NOMO-1 treated with DMSO at 0.1 percent for 48 hours (cell line): Measurements from ENCODE around the gene MYO15B.
A peak's percentile ranks its signal among the peaks of the same experiment; 100 is the strongest.

ENCODE experiments used
- DNase-seq: peaks from one replicate; lab custom pipeline; 2025; ENCODE audit not compliant: unreplicated experiment; lab: John Stamatoyannopoulos, UW

The MYO15B gene

DNA sequence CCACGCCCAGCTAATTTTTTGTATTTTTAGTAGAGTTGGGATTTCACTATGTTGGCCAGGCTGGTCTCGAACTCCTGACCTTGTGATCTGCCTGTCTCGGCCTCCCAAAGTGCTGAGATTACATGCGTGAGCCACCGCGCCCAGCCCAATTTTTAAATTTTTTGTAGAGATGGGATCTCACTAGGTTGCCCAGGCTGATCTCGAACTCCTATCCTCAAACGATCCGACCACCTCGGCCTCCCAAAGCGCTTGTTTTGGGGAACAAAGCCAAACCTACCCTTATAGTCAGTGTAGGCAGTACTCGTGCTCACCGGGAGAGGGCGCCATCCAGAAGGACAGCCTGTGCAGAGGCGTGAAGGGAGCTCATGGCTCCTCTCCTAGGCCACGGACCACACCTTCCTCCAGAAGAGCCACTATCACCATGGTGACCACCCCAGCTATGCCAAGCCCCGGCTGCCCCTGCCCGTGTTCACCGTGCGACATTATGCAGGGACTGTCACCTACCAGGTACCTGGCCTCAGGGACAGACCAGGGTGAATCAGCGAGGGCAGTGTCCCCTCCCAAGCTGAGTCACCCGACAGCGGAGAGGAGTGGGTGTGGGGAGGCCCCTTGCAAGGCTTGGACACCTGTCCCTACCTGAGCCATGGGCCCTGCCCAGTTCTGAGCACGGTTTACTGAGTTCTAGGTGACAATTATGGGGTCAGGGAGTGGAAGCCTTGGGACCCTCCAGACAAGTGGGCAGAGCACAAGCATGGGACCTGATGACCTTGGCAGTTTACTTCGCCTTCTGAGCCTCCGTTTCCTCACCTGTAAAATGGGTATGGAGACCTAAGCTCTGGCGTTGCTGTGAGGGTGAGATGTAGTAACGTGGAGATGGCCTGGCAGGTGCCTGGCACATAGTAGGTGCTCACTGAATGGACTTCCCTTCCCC is 13.7 kb downstream of the MYO15B start:
- peak; percentile 51 for DNase-seq

DNA sequence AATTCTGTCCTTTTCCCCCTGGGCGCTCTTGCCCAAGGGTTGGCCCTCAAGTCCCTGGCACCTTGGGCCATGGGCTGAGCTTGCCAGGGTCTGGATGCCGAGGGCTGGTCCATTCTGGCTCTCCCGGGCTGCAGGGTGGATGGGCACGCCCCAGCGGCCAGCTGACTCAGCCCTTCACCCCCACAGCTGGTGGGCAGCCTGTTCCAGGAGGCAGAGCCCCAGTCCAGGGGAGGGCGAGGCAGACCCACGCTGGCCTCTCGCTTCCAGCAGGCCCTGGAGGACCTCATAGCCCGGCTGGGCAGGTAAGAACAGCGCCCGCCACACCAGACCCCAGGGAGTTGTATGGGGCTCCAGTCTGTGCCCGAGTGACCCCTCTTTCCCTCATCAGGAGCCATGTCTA is 15.0 kb downstream of the MYO15B start:
- no peak for DNase-seq

GRCh38 chr17:75603123-75603522 is 15.5 kb downstream of the MYO15B start:
- DNase-seq = no peak

GRCh38 chr17:75604034-75604695 is 16.6 kb downstream of the MYO15B start:
- no peak for DNase-seq

GRCh38 chr17:75605790-75606189 is 18.2 kb downstream of the MYO15B start:
- no peak for DNase-seq

DNA sequence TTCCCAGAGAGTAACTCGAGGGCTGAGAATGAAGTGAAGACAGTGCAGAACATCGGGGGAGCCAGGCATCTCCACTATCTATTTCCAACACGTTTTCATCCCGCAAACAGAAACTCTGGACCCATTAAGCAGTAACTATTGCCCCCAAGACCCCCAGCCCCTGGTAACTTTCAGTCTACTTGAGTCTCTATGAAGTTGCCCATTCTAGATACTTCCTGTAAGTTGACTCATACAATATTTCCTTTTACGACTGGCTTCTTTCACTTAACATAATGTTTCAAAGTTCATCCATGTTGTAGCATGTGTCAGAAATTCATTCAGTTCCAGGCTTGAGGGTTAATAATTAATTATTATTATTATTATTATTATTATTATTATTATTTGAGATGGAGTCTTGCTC is 19.5 kb downstream of the MYO15B start:
- DNase-seq = no peak

GRCh38 chr17:75610103-75610984 is 22.7 kb downstream of the MYO15B start:
- DNase-seq = no peak

DNA sequence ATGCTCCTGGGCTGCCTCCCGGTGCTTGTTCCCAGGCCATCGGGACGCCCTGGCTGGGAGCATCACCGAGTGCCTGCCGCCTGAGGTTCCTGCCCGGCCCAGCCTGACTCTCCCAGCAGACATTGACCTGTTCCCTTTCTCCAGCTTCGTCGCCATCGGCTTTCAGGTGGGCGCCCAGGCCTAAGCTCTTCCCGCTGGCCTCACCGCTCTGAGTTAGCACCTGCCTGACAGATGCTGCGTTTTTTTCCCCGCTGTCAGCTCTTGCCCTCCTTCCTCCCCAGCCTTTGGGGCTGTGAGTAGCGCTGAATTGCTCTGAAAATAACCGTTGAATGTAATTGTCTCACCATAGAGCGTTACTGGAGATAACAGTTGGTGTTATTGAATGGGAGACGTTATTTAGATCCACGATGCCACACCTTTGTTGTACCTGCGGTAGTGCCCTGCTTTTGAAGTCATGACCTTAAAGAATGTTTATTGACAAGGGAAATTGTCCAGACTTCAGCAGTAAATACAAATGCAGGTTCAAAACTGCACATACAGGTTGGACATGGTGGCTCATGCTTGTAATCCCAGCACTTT is 24.3 kb downstream of the MYO15B start:
- DNase-seq = no peak

DNA sequence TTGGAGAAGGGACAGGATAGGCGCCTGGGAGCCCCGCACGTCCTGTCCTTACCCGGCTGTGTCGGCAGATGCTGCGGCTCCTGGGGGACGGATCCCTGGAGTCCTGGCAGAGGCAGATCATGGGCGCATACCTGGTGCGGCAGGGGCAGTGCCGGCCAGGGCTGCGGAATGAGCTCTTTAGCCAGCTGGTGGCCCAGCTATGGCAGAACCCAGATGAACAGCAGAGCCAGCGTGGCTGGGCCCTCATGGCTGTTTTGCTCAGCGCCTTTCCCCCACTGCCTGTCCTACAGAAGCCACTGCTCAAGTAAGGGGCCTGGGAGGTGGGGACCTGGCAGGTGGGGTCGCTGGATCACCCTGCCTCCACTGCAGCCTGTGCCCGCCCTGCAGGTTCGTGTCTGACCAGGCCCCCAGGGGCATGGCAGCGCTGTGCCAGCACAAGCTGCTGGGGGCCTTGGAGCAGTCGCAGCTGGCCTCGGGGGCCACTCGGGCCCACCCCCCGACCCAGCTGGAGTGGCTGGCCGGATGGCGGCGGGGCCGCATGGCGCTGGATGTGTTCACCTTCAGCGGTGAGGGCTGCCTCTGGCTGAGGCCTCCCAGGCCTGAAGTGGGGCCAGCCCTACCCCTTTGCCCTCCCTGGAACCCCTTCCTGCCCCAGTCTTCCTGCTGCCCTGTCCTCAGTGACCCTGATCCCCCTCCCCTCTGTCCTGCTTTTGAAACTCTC is 25.5 kb downstream of the MYO15B start:
- no peak for DNase-seq

- no peak for DNase-seq
These were observed 26.4 kb downstream of the MYO15B start for GRCh38 chr17:75614006-75614405.

DNA sequence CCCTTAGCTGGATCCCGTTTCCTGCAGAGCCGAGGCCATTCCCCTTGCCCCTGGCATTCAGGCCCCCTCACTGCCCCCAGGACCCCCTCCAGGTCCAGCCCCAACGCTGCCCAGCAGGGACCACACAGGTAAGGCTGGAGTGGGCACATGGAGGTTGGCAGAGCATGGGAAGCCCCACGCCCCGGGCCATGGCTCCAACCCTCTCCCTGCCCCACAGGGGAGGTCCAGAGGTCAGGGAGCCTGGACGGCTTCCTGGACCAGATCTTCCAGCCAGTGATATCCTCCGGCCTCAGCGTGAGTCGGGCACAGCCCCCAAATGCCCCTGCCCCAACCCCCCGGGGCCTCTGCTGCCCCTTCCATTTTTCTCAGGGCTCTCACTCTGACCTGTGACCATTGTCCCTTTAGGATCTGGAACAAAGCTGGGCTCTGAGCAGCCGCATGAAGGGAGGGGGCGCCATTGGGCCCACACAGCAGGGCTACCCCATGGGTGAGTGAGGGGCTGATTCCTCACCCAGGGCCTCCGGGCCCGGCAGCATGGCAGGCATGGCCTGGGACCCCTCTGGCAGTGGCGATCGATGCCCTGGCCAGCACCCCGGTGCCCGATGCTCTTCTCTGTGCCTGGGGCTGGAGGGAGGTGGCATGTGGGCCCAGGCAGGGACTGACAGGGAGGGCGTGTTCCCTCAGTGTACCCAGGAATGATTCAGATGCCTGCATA is 27.1 kb downstream of the MYO15B start:
- DNase-seq = no peak

- DNase-seq = no peak
These were observed 27.7 kb downstream of the MYO15B start for GRCh38 chr17:75615301-75615700.

DNA sequence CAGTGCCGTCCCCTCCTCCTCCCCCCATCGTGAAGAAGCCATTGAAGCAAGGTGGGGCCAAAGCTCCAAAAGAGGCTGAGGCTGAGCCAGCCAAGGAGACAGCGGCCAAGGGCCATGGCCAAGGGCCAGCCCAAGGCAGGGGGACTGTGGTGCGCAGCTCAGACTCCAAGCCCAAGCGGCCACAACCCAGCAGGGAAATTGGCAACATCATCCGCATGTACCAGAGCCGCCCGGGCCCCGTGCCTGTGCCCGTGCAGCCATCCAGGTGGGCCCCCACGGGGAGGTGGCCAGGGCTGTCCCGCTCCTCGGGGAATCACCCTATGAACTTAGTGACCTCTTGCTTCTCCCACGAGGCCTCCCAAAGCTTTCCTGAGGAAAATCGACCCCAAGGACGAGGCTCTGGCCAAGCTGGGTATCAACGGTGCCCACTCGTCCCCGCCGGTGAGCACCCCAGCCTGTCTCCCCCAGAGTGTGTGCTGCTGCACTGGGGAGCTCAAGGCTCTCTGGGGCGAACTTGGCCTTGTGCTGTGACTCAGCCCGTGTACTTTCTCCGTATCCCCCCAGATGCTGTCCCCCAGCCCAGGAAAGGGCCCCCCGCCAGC is 29.0 kb downstream of the MYO15B start:
- no peak for DNase-seq

GRCh38 chr17:75617218-75617617 is 29.6 kb downstream of the MYO15B start:
- DNase-seq = no peak

GRCh38 chr17:75617675-75618074 is 30.1 kb downstream of the MYO15B start:
- DNase-seq = no peak

DNA sequence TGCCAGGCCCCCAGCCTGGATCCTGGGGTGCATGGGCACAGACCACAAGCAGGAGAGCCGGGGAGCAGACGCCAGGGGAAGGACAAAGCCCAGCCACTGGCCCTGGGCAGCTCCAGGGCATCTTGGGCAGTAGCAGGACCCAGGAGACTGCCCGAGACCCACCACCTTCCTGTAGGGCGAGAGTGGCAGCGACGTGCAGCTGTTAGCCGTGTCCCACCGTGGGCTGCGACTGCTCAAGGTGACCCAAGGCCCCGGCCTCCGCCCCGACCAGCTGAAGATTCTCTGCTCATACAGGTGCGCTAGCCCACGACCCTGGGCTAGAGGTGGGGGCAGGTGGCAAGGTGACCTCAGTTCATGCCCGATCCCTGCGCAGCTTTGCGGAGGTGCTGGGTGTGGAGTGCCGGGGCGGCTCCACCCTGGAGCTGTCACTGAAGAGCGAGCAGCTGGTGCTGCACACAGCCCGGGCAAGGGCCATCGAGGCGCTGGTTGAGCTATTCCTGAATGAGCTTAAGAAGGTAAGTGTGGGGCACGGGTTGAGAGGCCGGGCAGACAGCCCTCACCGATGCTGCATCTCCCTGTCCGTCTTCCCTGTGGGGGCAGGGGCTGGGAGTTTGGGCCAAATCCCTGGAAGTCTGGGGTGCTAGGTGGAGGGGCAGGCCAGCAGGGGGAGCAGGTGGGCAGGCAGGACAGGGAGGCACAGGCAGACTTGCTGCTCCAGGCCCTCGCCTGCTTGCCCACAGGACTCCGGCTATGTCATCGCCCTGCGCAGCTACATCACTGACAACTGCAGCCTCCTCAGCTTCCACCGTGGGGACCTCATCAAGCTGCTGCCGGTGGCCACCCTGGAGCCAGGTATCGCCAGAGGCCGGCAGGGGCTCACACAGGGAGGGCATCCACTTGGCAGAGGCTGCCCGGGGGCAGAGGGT is 32.2 kb downstream of the MYO15B start:
- no peak for DNase-seq

DNA sequence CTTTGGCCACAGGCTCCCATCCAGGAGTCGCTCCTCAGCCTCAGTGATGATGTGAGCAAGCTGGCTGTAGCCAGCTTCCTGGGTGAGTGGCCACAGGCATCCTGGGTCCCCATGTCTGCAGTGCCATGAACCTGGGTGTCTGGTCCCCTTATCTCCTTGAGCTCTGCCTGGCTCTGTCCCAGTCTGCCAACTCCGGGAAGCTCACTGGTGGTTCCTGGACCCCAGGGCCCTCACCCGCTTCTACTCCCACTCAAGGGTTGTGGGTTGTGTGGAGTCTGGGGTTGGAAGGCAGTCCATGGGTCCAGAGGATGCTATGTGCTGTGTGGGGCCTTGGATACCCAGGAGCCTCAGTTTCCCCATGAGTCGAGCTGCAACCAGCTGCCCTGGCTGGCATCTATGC is 33.9 kb downstream of the MYO15B start:
- no peak for DNase-seq

GRCh38 chr17:75622076-75622475 is 34.5 kb downstream of the MYO15B start:
- DNase-seq = no peak
